Adrenal gland (tissue), 12 donors: Measurements from ENCODE around the gene ZNF516. TPM values are rescaled to one million over a fixed set of nuclear protein-coding genes. Genes with fewer than 3 reads are reported as not detected.

Experiments used
- DNase-seq, 7 donors: peaks; one replicate each; pipeline ENCODE4 v3.0.0-alpha.2; 2019 to 2020
- H3K27ac ChIP-seq, 5 donors: fragments of 200-600 bp; sonication (generic) in 4 of 5; 1 replicate in 3 of 5; 2 replicates in 2 of 5; pipeline versions ENCODE4 v1.5.1 to v1.8.0; 2016 to 2020; ENCODE audit warnings: mild to moderate bottlenecking in 1 of 5
- H3K27me3 ChIP-seq: fragments of 200-600 bp; 2 replicates; pipeline ENCODE4 v1.8.0; 2021
- H3K36me3 ChIP-seq, 2 donors: fragments of 200-600 bp; replicated peaks in 1 of 2; 1 replicate in 1 of 2; 2 replicates in 1 of 2; pipeline versions ENCODE4 v1.5.1 to v1.8.0; 2018 to 2022
- H3K4me1 ChIP-seq, 2 donors: fragments of 200-600 bp; replicated peaks in 1 of 2; 1 replicate in 1 of 2; 2 replicates in 1 of 2; pipeline versions ENCODE4 v1.5.1 to v1.8.0; 2018 to 2021
- H3K4me3 ChIP-seq, 4 donors: fragments of 200-600 bp; sonication (generic) in 3 of 4; one replicate each; pipeline ENCODE4 v1.5.1; 2016 to 2018
- H3K9me3 ChIP-seq, 3 donors: fragments of 200-600 bp; sonication (generic) in 1 of 3; replicated peaks in 1 of 3; 1 replicate in 2 of 3; 2 replicates in 1 of 3; pipeline versions ENCODE4 v1.5.1 to v1.8.0; 2016 to 2021
- POLR2A ChIP-seq, 2 donors: fragments of 450-650 bp; IDR thresholded peaks; one replicate each; pipeline ENCODE4 v1.6.1; 2017; ENCODE audit warnings: antibody characterized with exemption in 2 of 2, mild to moderate bottlenecking in 2 of 2, moderate library complexity in 1 of 2
- WGBS, 4 donors: extraction: QIAGEN DNeasy Blood & Tissue Kit in 2 of 4; methylation state at CpG; one replicate each; pipeline versions ENCODE4 v1.1.5 to v1.1.7; 2013 to 2017; 5-methylcytosine and 5-hydroxymethylcytosine counted together
- intact Hi-C, 2 donors: fragments of 100-400 bp; cut with DNase I; formaldehyde crosslinking; loops; one replicate each; pipeline versions ENCODE4 v1.14.1 to v1.15.0; 2022 to 2023
- polyA plus RNA-seq, 3 donors: library from polyadenylated mRNA; stranded (reverse); fragments of 200-250 nt in 2 of 3; fragments of 350-450 nt in 1 of 3; fragmentation: Illumina TruSeq in 1 of 3; extraction: RNeasy Lipid Tissue Mini Kit (QIAGEN cat#74804) in 1 of 3; gene quantifications; one replicate each; pipeline ENCODE4 v1.2.3, GENCODE V29; 2013 to 2014
- total RNA-seq, 9 donors: library from RNA; depleted of rRNA in 4 of 9; stranded (reverse); fragments of >200 nt in 4 of 9; fragments of 120-200 nt in 1 of 9; fragmentation: NEBNext Ultra II Directional in 1 of 9; extraction: Animal tissue kit (Norgen Biotek cat#: 25700) in 1 of 9; gene quantifications; one replicate each; pipeline versions ENCODE4 v1.1.0 to v1.2.4, GENCODE V29; 2013 to 2023
- TF ChIP-seq, protein P1 (sequence below), 6 experiments: fragments of 450-650 bp in 4 of 6; fragments of 200-600 bp in 2 of 6; sonication (generic) in 1 of 6; IDR thresholded peaks; 1 replicate in 5 of 6; 2 replicates in 1 of 6; pipeline versions ENCODE4 v1.5.1 to v1.8.0; 2016 to 2021; ENCODE audit warnings: antibody characterized with exemption in 6 of 6, mild to moderate bottlenecking in 2 of 6, moderate library complexity in 1 of 6
- donor health status: healthy with polysubstance abuse.
- donor health status: Bipolar disorder and iron deficiency.
- donor health status: DM: yes; HTN: yes; CAD: no.
- donor health status: DM: no; HTN: no; CAD: no.
- donor health status: DM: no; HTN: no; CAD: no.
- donor health status: DM: yes; HTN: yes; CAD: no.

Gene ZNF516
- total and polyA plus RNA-seq, 12 donors: 8.6 to 60.1 (median 31.0) TPM

GRCh38 chr18:76358774-76359173 is 136.3 kb downstream of the ZNF516 start:
- no peaks in the 10 kb centered on the region for H3K27me3 ChIP-seq
- TF ChIP-seq, protein P1, sequence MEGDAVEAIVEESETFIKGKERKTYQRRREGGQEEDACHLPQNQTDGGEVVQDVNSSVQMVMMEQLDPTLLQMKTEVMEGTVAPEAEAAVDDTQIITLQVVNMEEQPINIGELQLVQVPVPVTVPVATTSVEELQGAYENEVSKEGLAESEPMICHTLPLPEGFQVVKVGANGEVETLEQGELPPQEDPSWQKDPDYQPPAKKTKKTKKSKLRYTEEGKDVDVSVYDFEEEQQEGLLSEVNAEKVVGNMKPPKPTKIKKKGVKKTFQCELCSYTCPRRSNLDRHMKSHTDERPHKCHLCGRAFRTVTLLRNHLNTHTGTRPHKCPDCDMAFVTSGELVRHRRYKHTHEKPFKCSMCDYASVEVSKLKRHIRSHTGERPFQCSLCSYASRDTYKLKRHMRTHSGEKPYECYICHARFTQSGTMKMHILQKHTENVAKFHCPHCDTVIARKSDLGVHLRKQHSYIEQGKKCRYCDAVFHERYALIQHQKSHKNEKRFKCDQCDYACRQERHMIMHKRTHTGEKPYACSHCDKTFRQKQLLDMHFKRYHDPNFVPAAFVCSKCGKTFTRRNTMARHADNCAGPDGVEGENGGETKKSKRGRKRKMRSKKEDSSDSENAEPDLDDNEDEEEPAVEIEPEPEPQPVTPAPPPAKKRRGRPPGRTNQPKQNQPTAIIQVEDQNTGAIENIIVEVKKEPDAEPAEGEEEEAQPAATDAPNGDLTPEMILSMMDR (IDR thresholded peaks at IDR 0.05): no peak
- no peak for TF ChIP-seq POLR2A (IDR thresholded peaks at IDR 0.05)
- no peak overlapping the region for H3K27ac ChIP-seq
- no peak overlapping the region for H3K4me3 ChIP-seq
- no peaks in the 10 kb centered on the region for H3K9me3 ChIP-seq
- peaks cover 0 to 5% of the 10 kb centered on the region in 2 donors for H3K4me1 ChIP-seq
- H3K36me3 ChIP-seq: peaks cover 0 to 46% of the 10 kb centered on the region in 2 donors
- intact Hi-C loops: no loop called here
- no peak for DNase-seq
- WGBS, 4 donors: 91 to 95% (median 93%) methylated on average over 8 of the region's 8 CpGs

DNA sequence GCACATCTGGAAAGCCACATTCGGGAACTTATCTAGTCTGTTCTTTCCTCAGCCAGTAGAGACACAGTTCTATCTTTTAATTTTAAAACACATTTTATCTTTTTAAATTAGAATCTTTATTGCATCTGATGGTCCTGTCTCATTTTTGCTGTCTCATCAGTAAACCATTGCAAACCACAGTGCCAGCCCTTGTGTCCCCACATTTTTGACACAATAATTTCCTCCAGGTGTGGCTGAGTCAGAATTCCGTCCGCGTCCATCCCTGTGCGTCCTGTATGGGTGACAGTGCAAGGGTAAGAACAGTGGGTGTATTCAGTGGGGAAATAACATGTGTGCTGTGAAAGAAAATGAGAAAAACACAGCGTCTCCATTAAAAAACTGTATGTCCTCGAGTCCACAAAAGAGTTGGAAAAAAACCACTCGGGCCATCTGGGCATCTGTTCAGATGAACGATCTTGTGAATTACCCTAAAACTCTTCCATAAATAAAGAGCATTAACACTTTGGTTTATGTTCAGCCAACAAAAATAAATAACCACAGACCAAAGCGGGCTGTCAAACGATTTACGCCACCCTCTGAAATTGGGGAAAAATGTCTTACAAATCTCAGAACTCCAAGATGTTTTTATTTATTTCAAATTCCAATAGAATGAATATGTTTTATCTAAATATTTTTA is 137.3 kb downstream of the ZNF516 start:
- H3K4me3 ChIP-seq: no peak overlapping the region
- intact Hi-C loops: no loop called here
- no peaks in the 10 kb centered on the region for H3K9me3 ChIP-seq
- H3K36me3 ChIP-seq: peaks cover 0 to 46% of the 10 kb centered on the region in 2 donors
- 81 to 86% (median 82%) methylated on average over 12 of the region's 12 CpGs for WGBS, 4 donors
- H3K27ac ChIP-seq: no peak overlapping the region
- peaks cover 0 to 5% of the 10 kb centered on the region in 2 donors for H3K4me1 ChIP-seq
- H3K27me3 ChIP-seq: no peaks in the 10 kb centered on the region
- DNase-seq: no peak
- TF ChIP-seq POLR2A (IDR thresholded peaks at IDR 0.05): no peak
- TF ChIP-seq, protein P1 (IDR thresholded peaks at IDR 0.05): no peak

- intact Hi-C loops: no loop called here
- WGBS, 4 donors: 90 to 91% (median 91%) methylated on average over 26 of the region's 26 CpGs
Observed at GRCh38 chr18:76357174-76357573, 137.9 kb downstream of the ZNF516 start.

DNA sequence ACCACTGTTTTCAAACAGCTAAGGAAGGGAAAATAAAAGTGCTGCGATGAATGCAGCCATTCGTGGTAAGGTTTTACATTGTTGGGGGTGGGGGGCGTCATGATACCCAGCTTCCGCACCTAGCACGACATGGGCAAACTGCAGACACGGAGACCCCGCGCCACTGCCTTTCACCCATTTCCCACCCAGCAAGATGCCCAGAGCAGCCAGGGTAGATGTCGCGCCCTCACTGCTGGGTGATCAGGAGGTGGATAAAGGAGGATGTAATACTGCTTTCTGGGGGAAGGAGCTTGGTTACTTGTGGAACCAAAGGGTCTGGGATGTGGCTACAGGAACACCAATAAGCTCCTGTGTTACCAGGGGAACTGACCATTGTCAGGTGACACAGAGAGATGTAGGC is 138.4 kb downstream of the ZNF516 start:
- H3K36me3 ChIP-seq: peaks cover 0 to 36% of the 10 kb centered on the region in 2 donors
- no peak for DNase-seq
- TF ChIP-seq, protein P1 (IDR thresholded peaks at IDR 0.05): no peak
- TF ChIP-seq POLR2A (IDR thresholded peaks at IDR 0.05): no peak
- no peaks in the 10 kb centered on the region for H3K27me3 ChIP-seq
- H3K27ac ChIP-seq: no peak overlapping the region
- intact Hi-C loops: no loop called here
- no peak overlapping the region for H3K4me3 ChIP-seq
- H3K4me1 ChIP-seq: peaks cover 0 to 5% of the 10 kb centered on the region in 2 donors
- H3K9me3 ChIP-seq: no peaks in the 10 kb centered on the region
- WGBS, 4 donors: 95 to 98% (median 97%) methylated on average over 10 of the region's 10 CpGs

More at GRCh38 chr18:76357174-76357573, 137.9 kb downstream of the ZNF516 start:
- DNase-seq: no peak
- H3K27ac ChIP-seq: no peak overlapping the region
- no peak overlapping the region for H3K4me3 ChIP-seq
- peaks cover 0 to 41% of the 10 kb centered on the region in 2 donors for H3K36me3 ChIP-seq
- no peaks in the 10 kb centered on the region for H3K27me3 ChIP-seq
- TF ChIP-seq POLR2A (IDR thresholded peaks at IDR 0.05): no peak
- TF ChIP-seq, protein P1 (IDR thresholded peaks at IDR 0.05): no peak
- H3K4me1 ChIP-seq: peaks cover 0 to 5% of the 10 kb centered on the region in 2 donors
- no peaks in the 10 kb centered on the region for H3K9me3 ChIP-seq
